Stomach (tissue), 4 donors: ENCODE data around the gene PLD4.

ENCODE experiments used
- CTCF ChIP-seq, 7 experiments: fragments of 450-650 bp in 4 of 7; fragments of 200-600 bp in 3 of 7; sonication (generic) in 3 of 7; IDR thresholded peaks; one replicate each; pipeline ENCODE4 v1.5.1; 2016 to 2019; ENCODE audit warnings: antibody characterized with exemption in 7 of 7, control low read depth in 2 of 7, mild to moderate bottlenecking in 1 of 7
- POLR2A ChIP-seq, 4 donors: fragments of 450-650 bp; IDR thresholded peaks; one replicate each; pipeline ENCODE4 v1.6.1; 2016; ENCODE audit warnings: antibody characterized with exemption in 4 of 4, control low read depth in 2 of 4, mild to moderate bottlenecking in 1 of 4, moderate library complexity in 1 of 4

GRCh38 chr14:104927901-104928300 is 3.2 kb downstream of the PLD4 start:
- no peak for TF ChIP-seq CTCF (IDR thresholded peaks at IDR 0.05)
- TF ChIP-seq POLR2A (IDR thresholded peaks at IDR 0.05), result no peak
